ENCODE measurements around the gene KCNA10.

GRCh38 chr1:110551278-110551809 lies 32.4 kb upstream of the KCNA10 start:
- no peak for TF ChIP-seq CTCF (conservative IDR thresholded peaks at IDR 0.05; ENCODE audit: low read depth, low read length)
- TF ChIP-seq EZH2 (IDR thresholded peaks at IDR 0.05; ENCODE audit: borderline replicate concordance, low read depth, low read length, poor library complexity, severe bottlenecking), result no peak

Data from A673 (cell line).